Gastrocnemius medialis (tissue), 4 donors: ENCODE results near the gene SPATS2L. TPM values are rescaled to one million over a fixed set of nuclear protein-coding genes. Genes with fewer than 3 reads are reported as not detected.

ENCODE experiments used
- ATAC-seq, 2 donors: fragments of 150-250 bp; one replicate each; pipeline ENCODE4 v1.9.1; 2016
- DNase-seq, 2 donors: peaks; one replicate each; pipeline ENCODE4 v3.0.0-alpha.2; 2019
- H3K27ac ChIP-seq, 4 donors: fragments of 200-600 bp; sonication (generic); 1 replicate in 1 of 4; 2 replicates in 3 of 4; pipeline ENCODE4 v1.5.1; 2016 to 2018; ENCODE audit warnings: mild to moderate bottlenecking in 2 of 4, moderate library complexity in 1 of 4
- H3K27me3 ChIP-seq, 3 donors: fragments of 200-600 bp; sonication (generic) in 2 of 3; 1 replicate in 1 of 3; 2 replicates in 2 of 3; pipeline versions ENCODE4 v1.5.1 to v1.6.0; 2016 to 2019; ENCODE audit warnings: mild to moderate bottlenecking in 1 of 3, moderate library complexity in 1 of 3
- H3K36me3 ChIP-seq, 2 donors: fragments of 200-600 bp; sonication (generic) in 1 of 2; one replicate each; pipeline ENCODE4 v1.5.1; 2017 to 2018
- H3K4me1 ChIP-seq, 2 donors: fragments of 200-600 bp; sonication (generic) in 1 of 2; one replicate each; pipeline ENCODE4 v1.5.1; 2016 to 2017; ENCODE audit warnings: mild to moderate bottlenecking in 2 of 2
- H3K4me3 ChIP-seq, 4 donors: fragments of 200-600 bp; sonication (generic) in 3 of 4; 1 replicate in 1 of 4; 2 replicates in 3 of 4; pipeline ENCODE4 v1.5.1; 2016 to 2019; ENCODE audit warnings: mild to moderate bottlenecking in 2 of 4
- H3K9me3 ChIP-seq, 3 donors: fragments of 200-600 bp; sonication (generic) in 2 of 3; 1 replicate in 1 of 3; 2 replicates in 2 of 3; pipeline ENCODE4 v1.5.1; 2016 to 2019
- POLR2A ChIP-seq, 2 donors: fragments of 450-650 bp; IDR thresholded peaks; one replicate each; pipeline ENCODE4 v1.6.1; 2017; ENCODE audit warnings: antibody characterized with exemption in 2 of 2, mild to moderate bottlenecking in 2 of 2, moderate library complexity in 2 of 2
- in situ Hi-C, 4 donors: fragments of 200-750 bp; cut with MboI; loops; one replicate each; pipeline versions ENCODE4 v1.15.0 to v1.8.0; 2017; ENCODE audit warnings: low sequenced_read_pairs in 4 of 4
- intact Hi-C: fragments of 100-400 bp; cut with DNase I; formaldehyde crosslinking; loops from one replicate; pipeline ENCODE4 v1.15.1; 2023; ENCODE audit warnings: low total_unique reads
- total RNA-seq, 4 donors: library from RNA; depleted of rRNA; stranded (reverse); fragments of >200 nt; gene quantifications; one replicate each; pipeline versions ENCODE4 v1.1.0 to v1.2.3, GENCODE V29; 2016
- TF ChIP-seq, protein P1 (sequence below), 5 experiments: fragments of 450-650 bp in 3 of 5; fragments of 200-600 bp in 2 of 5; sonication (generic) in 2 of 5; IDR thresholded peaks in 4 of 5; conservative IDR thresholded peaks in 1 of 5; 1 replicate in 4 of 5; 2 replicates in 1 of 5; pipeline ENCODE4 v1.5.1; 2016 to 2019; ENCODE audit warnings: antibody characterized with exemption in 5 of 5, mild to moderate bottlenecking in 3 of 5, moderate library complexity in 3 of 5

The SPATS2L gene
- total RNA-seq, 4 donors from 2014 or later: 34.0 to 74.2 (median 52.3) TPM

DNA sequence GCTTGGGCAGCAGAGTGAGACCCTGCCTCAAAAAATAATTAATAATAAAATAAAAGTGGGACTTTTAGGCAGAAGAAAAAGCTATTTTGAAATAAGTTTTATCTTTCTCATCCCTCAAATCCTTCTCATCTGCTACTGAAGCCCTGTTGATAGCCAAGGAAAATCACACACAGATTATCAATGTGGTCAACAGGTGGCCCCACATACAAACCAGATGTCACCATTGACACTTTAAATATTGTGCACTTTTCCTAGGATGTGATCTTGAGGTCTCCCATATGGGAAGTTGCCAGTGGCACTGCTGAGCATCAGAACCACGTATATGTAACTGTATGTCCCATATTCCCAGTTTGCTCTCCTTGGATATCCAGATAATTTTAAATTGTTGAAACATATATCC lies 138.8 kb downstream of the SPATS2L start:
- no peak for DNase-seq
- Histone ChIP-seq H3K4me3 (no peak overlapping the region), H3K36me3 (peaks cover 0 to 5% of the 10 kb centered on the region in 2 donors), H3K4me1 (no peaks in the 10 kb centered on the region), H3K9me3 (no peaks in the 10 kb centered on the region), H3K27ac (no peak overlapping the region), H3K27me3 (no peaks in the 10 kb centered on the region)
- no peak for ATAC-seq
- in situ Hi-C loops (no loop called here), intact Hi-C loops (no loop called here)
- no peak for TF ChIP-seq POLR2A (IDR thresholded peaks at IDR 0.05)
- TF ChIP-seq, protein P1, sequence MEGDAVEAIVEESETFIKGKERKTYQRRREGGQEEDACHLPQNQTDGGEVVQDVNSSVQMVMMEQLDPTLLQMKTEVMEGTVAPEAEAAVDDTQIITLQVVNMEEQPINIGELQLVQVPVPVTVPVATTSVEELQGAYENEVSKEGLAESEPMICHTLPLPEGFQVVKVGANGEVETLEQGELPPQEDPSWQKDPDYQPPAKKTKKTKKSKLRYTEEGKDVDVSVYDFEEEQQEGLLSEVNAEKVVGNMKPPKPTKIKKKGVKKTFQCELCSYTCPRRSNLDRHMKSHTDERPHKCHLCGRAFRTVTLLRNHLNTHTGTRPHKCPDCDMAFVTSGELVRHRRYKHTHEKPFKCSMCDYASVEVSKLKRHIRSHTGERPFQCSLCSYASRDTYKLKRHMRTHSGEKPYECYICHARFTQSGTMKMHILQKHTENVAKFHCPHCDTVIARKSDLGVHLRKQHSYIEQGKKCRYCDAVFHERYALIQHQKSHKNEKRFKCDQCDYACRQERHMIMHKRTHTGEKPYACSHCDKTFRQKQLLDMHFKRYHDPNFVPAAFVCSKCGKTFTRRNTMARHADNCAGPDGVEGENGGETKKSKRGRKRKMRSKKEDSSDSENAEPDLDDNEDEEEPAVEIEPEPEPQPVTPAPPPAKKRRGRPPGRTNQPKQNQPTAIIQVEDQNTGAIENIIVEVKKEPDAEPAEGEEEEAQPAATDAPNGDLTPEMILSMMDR (IDR thresholded peaks at IDR 0.05 in 4 of 5, conservative IDR thresholded peaks at IDR 0.05 in 1 of 5): no peak

DNA sequence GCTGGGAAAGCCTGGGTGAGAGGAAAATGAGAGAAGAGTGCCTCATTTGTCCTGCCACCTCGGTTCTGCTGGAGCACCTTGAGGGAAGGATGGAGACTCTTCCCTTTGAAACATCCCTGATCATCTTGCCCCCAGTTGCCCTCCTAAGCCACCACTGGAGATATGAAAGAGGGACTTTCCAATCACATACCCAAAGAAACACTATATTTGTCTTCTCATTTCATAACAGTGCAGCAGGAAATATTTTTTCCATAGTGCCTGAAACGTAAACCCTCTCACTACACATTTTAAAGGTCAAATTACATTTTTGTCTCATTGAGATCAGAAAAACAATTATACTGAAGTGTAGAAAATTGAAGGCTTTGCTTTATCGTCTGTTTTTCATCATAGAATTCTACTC lies 140.1 kb downstream of the SPATS2L start:
- ATAC-seq: no peak
- Histone ChIP-seq H3K4me1 (no peaks in the 10 kb centered on the region), H3K36me3 (no peaks in the 10 kb centered on the region), H3K27ac (no peak overlapping the region), H3K9me3 (no peaks in the 10 kb centered on the region), H3K4me3 (no peak overlapping the region), H3K27me3 (no peaks in the 10 kb centered on the region)
- in situ Hi-C loops (no loop called here), intact Hi-C loops (no loop called here)
- no peak for DNase-seq
- TF ChIP-seq POLR2A (IDR thresholded peaks at IDR 0.05): no peak

DNA sequence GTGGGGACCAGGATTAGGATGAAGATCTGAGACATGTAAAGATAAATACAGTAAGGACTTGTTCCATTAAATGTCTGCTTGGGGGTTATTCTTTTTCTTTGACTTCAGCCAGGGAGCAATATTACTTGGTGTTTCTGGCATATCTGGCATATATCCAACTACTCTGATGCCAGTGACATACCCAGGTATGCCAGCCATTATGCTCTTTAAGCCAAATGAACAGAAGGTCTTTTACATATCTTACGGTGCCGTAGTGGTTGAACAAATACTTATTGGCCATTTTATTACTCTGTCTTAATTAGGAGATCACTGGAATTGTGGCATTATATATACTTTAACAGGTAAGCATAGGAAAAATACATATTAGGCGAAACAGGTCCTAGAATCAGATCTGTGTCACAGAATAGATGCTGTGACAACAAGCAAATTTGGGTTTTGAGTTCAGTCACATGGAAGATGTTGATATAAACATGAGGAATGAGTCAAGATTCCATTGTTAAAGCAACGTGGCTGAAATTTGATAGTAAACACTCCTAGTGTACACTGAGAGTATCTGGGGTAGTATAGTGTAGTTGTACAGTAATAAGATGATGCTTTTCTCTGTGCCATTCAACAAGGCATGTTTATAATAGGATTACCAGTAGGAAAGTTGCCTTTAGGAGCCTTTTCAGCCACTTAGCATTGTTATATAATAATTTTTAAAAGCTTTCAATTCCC lies 140.8 kb downstream of the SPATS2L start:
- Histone ChIP-seq H3K9me3 (no peaks in the 10 kb centered on the region), H3K4me1 (no peaks in the 10 kb centered on the region), H3K27me3 (no peaks in the 10 kb centered on the region), H3K36me3 (no peaks in the 10 kb centered on the region), H3K4me3 (no peak overlapping the region), H3K27ac (no peak overlapping the region)
- ATAC-seq (no peak), DNase-seq (no peak)
- intact Hi-C loops (no loop called here), in situ Hi-C loops (no loop called here)
- TF ChIP-seq, protein P1 (IDR thresholded peaks at IDR 0.05 in 4 of 5, conservative IDR thresholded peaks at IDR 0.05 in 1 of 5): no peak
- no peak for TF ChIP-seq POLR2A (IDR thresholded peaks at IDR 0.05)

DNA sequence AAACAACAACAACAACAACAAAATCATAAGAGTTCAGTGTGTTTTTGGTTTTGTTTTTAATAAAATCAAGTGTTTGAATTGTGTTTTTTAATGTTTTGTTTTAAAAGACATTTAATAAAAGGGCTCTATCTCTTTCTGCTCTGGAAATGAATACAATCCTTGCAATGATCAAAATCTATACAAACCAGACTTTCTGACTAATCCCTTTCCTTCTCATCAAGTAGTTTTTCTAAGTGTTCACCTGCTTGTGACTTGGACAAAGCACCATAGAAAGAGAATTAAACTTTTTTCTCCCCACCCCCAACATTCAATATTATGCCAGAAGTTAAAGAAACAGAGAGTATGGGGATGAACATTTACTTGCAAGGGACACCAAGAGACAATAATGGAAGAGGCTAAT lies 142.0 kb downstream of the SPATS2L start:
- TF ChIP-seq POLR2A (IDR thresholded peaks at IDR 0.05): no peak
- TF ChIP-seq, protein P1 (IDR thresholded peaks at IDR 0.05 in 4 of 5, conservative IDR thresholded peaks at IDR 0.05 in 1 of 5): no peak
- in situ Hi-C loops: no loop called here
- H3K9me3 ChIP-seq: no peaks in the 10 kb centered on the region
- no peak overlapping the region for H3K27ac ChIP-seq
- intact Hi-C loops: no loop called here
- H3K27me3 ChIP-seq: no peaks in the 10 kb centered on the region
- no peaks in the 10 kb centered on the region for H3K4me1 ChIP-seq
- H3K4me3 ChIP-seq: no peak overlapping the region
- ATAC-seq (no peak), DNase-seq (no peak)
- H3K36me3 ChIP-seq: no peaks in the 10 kb centered on the region

DNA sequence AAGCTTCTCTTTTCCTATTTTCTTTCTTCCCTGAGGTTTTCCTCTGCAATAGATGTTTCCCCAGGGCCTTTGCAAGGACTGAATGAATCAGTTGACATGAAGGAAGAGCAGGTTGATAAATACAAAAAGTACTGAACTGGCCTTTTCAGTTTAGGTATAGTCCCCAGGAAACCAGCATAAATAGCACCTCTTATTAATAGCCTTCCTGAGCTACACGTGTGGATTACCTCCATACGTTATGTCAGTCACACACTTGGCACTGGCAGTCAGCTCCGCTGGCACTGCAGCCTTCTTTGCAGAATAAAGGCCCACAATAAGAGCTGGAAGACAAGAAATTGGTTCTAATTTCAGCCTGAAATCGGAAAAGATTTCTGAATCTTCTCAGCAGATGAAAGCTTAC lies 142.7 kb downstream of the SPATS2L start:
- DNase-seq (no peak), ATAC-seq (no peak)
- Histone ChIP-seq H3K36me3 (no peaks in the 10 kb centered on the region), H3K4me1 (no peaks in the 10 kb centered on the region), H3K4me3 (no peak overlapping the region), H3K27me3 (no peaks in the 10 kb centered on the region), H3K27ac (no peak overlapping the region), H3K9me3 (no peaks in the 10 kb centered on the region)
- in situ Hi-C loops (no loop called here), intact Hi-C loops (no loop called here)
- TF ChIP-seq POLR2A (IDR thresholded peaks at IDR 0.05): no peak
- TF ChIP-seq, protein P1 (IDR thresholded peaks at IDR 0.05 in 4 of 5, conservative IDR thresholded peaks at IDR 0.05 in 1 of 5): no peak
